Esophagus muscularis mucosa (tissue), 4 donors: ENCODE data around the gene LARGE1. TPM values are rescaled to one million over a fixed set of nuclear protein-coding genes. Genes with fewer than 3 reads are reported as not detected.

Experiments used
- DNase-seq: peaks from one replicate; pipeline ENCODE4 v3.0.0-alpha.2; 2017; ENCODE audit errors: extremely low spot score
- H3K27ac ChIP-seq, 4 donors: fragments of 200-600 bp; sonication (generic); replicated peaks in 1 of 4; 1 replicate in 3 of 4; 2 replicates in 1 of 4; pipeline ENCODE4 v1.5.1; 2016 to 2019; ENCODE audit warnings: mild to moderate bottlenecking in 1 of 4
- H3K27me3 ChIP-seq, 4 donors: fragments of 200-600 bp; sonication (generic); one replicate each; pipeline versions ENCODE4 v1.5.1 to v1.6.0; 2016 to 2019
- H3K36me3 ChIP-seq, 4 donors: fragments of 200-600 bp; sonication (generic); one replicate each; pipeline ENCODE4 v1.5.1; 2016 to 2019
- H3K4me1 ChIP-seq, 4 donors: fragments of 200-600 bp; sonication (generic); one replicate each; pipeline ENCODE4 v1.5.1; 2016 to 2019
- H3K4me3 ChIP-seq, 4 donors: fragments of 200-600 bp; sonication (generic); 1 replicate in 2 of 4; 2 replicates in 2 of 4; pipeline ENCODE4 v1.5.1; 2016 to 2019; ENCODE audit warnings: mild to moderate bottlenecking in 4 of 4, moderate library complexity in 1 of 4
- H3K9me3 ChIP-seq, 4 donors: fragments of 200-600 bp; sonication (generic); 1 replicate in 3 of 4; 2 replicates in 1 of 4; pipeline ENCODE4 v1.5.1; 2016 to 2019
- EP300 ChIP-seq: sonication (generic); formaldehyde crosslinking; IDR thresholded peaks from one replicate; pipeline ENCODE4 v1.6.1; 2017; ENCODE audit warnings: antibody characterized with exemption
- POLR2A ChIP-seq: fragments of 450-650 bp; IDR thresholded peaks from one replicate; pipeline ENCODE4 v1.6.1; 2017; ENCODE audit warnings: antibody characterized with exemption, moderate library complexity, mild to moderate bottlenecking, low read depth
- POLR2AphosphoS5 ChIP-seq, 2 donors: sonication (generic); formaldehyde crosslinking; IDR thresholded peaks; one replicate each; pipeline ENCODE4 v1.6.1; 2017; ENCODE audit warnings: antibody characterized with exemption in 2 of 2
- WGBS: methylation state at CpG from one replicate; pipeline ENCODE4 v1.1.5; 2018; 5-methylcytosine and 5-hydroxymethylcytosine counted together
- intact Hi-C: fragments of 100-400 bp; cut with DNase I; formaldehyde crosslinking; loops from one replicate; pipeline ENCODE4 v1.15.1; 2023
- total RNA-seq, 4 donors: library from RNA; depleted of rRNA; stranded (reverse); fragments of >200 nt; gene quantifications; one replicate each; pipeline versions ENCODE4 v1.1.0 to v1.2.1, GENCODE V29; 2016
- TF ChIP-seq, protein P1 (sequence below), 3 experiments: fragments of 200-600 bp in 2 of 3; fragments of 450-650 bp in 1 of 3; sonication (generic) in 2 of 3; IDR thresholded peaks; one replicate each; pipeline ENCODE4 v1.5.1; 2017 to 2019; ENCODE audit warnings: antibody characterized with exemption in 3 of 3, mild to moderate bottlenecking in 2 of 3, moderate library complexity in 1 of 3

LARGE1 gene
- total RNA-seq, 4 donors from 2014 or later: 29.9 to 48.4 (median 32.4) TPM

GRCh38 chr22:33325232-33326004 lies 594.9 kb downstream of the LARGE1 start:
- no peak overlapping the region for H3K4me3 ChIP-seq
- peaks cover 0 to 3% (median 0%) of the 10 kb centered on the region in 4 donors for H3K4me1 ChIP-seq
- H3K36me3 ChIP-seq: peaks cover 0 to 18% (median 0%) of the 10 kb centered on the region in 4 donors
- H3K27me3 ChIP-seq: no peaks in the 10 kb centered on the region
- no peak for DNase-seq
- 77% methylated on average over 5 of the region's 5 CpGs for WGBS
- TF ChIP-seq EP300: no peak
- no peak for TF ChIP-seq POLR2AphosphoS5 (IDR thresholded peaks at IDR 0.05)
- TF ChIP-seq, protein P1, sequence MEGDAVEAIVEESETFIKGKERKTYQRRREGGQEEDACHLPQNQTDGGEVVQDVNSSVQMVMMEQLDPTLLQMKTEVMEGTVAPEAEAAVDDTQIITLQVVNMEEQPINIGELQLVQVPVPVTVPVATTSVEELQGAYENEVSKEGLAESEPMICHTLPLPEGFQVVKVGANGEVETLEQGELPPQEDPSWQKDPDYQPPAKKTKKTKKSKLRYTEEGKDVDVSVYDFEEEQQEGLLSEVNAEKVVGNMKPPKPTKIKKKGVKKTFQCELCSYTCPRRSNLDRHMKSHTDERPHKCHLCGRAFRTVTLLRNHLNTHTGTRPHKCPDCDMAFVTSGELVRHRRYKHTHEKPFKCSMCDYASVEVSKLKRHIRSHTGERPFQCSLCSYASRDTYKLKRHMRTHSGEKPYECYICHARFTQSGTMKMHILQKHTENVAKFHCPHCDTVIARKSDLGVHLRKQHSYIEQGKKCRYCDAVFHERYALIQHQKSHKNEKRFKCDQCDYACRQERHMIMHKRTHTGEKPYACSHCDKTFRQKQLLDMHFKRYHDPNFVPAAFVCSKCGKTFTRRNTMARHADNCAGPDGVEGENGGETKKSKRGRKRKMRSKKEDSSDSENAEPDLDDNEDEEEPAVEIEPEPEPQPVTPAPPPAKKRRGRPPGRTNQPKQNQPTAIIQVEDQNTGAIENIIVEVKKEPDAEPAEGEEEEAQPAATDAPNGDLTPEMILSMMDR (IDR thresholded peaks at IDR 0.05): no peak
- no peak for TF ChIP-seq POLR2A
- no peak overlapping the region for H3K27ac ChIP-seq
- H3K9me3 ChIP-seq: no peaks in the 10 kb centered on the region
- intact Hi-C loops: no loop called here

DNA sequence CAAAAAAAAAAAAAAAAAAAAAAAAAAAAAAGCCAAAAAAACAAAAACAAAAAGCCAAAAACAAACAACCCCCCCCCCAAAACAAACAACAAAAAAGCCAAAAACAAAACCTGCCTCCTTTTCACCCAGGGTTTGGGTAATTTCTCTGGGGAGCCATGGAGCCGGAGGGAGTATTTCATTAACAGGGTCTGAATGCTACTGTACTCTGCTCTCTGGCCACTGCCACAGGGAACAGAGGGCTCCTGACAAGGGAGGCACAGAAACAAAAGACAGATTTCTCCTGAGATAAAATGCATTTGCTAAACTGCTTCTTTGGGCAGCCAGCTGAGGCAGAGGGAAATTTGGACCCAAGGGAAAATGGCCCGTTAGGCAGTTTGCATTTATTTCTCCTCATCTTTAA lies 596.0 kb downstream of the LARGE1 start:
- DNase-seq: no peak
- H3K36me3 ChIP-seq: peaks cover 0 to 18% (median 0%) of the 10 kb centered on the region in 4 donors
- no peaks in the 10 kb centered on the region for H3K9me3 ChIP-seq
- TF ChIP-seq EP300 (no peak), POLR2A (no peak), POLR2AphosphoS5 (IDR thresholded peaks at IDR 0.05) (no peak)
- TF ChIP-seq, protein P1 (IDR thresholded peaks at IDR 0.05): no peak
- H3K27ac ChIP-seq: no peak overlapping the region
- H3K4me1 ChIP-seq: peaks cover 0 to 3% (median 0%) of the 10 kb centered on the region in 4 donors
- H3K4me3 ChIP-seq: no peak overlapping the region
- intact Hi-C loops: no loop called here
- no peaks in the 10 kb centered on the region for H3K27me3 ChIP-seq
- whole genome bisulfite sequencing: 89% methylated on average over 2 of the region's 2 CpGs

- no peak for DNase-seq
- Histone ChIP-seq H3K4me3 (no peak overlapping the region), H3K4me1 (no peaks in the 10 kb centered on the region), H3K9me3 (no peaks in the 10 kb centered on the region), H3K27ac (no peak overlapping the region), H3K27me3 (no peaks in the 10 kb centered on the region), H3K36me3 (peaks cover 0 to 8% (median 0%) of the 10 kb centered on the region in 4 donors)
- intact Hi-C loops: no loop called here
- WGBS: 93% methylated on average over 2 of the region's 3 CpGs
- no peak for TF ChIP-seq POLR2A
- TF ChIP-seq, protein P1 (IDR thresholded peaks at IDR 0.05): no peak
These were observed 598.8 kb downstream of the LARGE1 start for GRCh38 chr22:33321466-33321865.

GRCh38 chr22:33315954-33316353 lies 604.3 kb downstream of the LARGE1 start:
- no peak overlapping the region for H3K4me3 ChIP-seq
- no peaks in the 10 kb centered on the region for H3K9me3 ChIP-seq
- intact Hi-C loops: no loop called here
- no peak overlapping the region for H3K27ac ChIP-seq
- WGBS: 80% methylated on average over 2 of the region's 15 CpGs
- peaks cover 6 to 37% (median 31%) of the 10 kb centered on the region in 4 donors for H3K36me3 ChIP-seq
- TF ChIP-seq POLR2A (no peak), POLR2AphosphoS5 (IDR thresholded peaks at IDR 0.05) (no peak), EP300 (no peak)
- TF ChIP-seq, protein P1 (IDR thresholded peaks at IDR 0.05): no peak
- no peaks in the 10 kb centered on the region for H3K27me3 ChIP-seq
- DNase-seq: no peak
- H3K4me1 ChIP-seq: no peaks in the 10 kb centered on the region
